Stimulated activated CD8-positive, alpha-beta memory T cell treated with anti-CD3 and anti-CD28 coated beads, Interleukin-7, amount 100 ng/mL, for 1 hour (primary cell): ENCODE data around the gene TREH.

Experiments used
- DNase-seq, 2 donors: peaks; one replicate each; pipeline ENCODE4 v3.0.0-alpha.2; 2020; ENCODE audit warnings: low read depth in 2 of 2

TREH gene

DNA sequence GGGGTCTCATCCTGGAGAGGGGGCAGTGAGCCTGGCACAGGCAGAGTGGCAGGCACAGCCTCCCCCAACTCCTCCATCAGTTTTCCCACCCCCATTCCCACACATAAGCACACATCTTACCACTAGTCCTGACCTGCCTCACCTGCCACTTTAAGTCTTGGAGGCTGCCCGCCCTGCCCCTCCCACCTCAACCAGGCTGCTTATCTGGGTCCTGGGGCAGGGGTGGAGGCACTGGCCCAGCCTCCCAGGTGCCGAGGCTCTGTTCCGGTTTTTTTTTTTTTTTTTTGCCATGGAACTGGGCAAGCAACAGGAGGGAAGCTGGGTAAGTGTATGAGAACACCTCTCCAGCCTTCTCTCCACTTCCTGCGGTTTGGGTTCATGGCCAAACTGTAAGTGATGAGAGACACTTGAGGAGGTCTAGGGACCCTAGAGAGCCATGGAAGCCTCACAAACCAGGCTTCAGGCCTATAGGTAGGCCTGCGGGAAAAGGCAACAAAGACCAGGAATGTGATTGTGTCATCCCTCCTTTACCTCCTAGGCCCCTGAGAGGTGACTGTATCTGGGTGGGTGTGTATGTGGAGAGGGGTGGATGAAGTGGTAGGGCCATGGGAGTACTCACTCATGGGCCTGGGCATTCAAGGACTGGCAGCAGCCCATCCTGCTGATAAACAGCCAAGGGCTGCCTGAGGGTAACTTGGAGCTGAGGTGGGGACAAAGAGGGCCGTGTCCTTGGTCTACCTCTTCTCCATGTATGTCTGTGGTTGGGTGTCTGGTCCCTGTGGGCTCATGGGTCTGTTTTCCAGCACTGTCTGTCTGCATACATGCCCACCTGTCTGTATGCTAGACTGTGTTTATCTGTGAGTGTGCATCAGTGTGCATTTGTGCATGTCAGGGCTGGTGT is 49.4 kb downstream of the TREH start:
- no peak for DNase-seq

DNA sequence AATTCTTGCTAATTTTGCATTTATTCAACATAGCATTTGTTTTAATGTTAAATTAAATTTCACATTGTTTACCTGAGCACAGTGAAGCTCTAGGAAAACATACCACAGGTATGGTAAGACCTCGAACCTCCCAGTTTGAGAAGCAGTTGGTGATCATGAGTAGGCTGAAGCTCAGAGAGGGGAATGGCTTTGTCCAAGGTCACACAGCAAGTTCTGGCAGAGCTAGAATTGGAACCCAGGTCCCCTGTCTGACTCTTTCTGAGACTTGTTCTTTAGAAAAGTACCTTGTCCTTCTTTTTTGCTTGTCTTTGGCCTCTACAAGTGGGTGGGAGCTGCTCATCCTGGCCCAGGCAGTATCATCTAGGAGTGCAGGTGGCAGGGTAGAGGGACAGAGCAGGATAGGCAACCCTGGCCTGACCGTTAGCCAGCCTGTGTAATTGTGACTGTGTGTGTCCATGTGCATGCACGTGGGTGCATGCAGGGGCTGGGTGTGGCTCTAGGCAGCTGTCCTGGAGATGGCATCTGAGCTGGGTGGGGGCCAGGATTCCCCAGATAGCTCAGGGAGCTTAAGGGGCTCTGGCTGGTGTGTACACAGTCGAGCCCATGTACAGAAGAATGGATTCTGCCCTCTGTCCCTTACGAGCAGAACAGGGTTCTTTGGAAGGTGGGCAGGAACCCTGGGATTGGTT is 50.4 kb downstream of the TREH start:
- no peak for DNase-seq

DNA sequence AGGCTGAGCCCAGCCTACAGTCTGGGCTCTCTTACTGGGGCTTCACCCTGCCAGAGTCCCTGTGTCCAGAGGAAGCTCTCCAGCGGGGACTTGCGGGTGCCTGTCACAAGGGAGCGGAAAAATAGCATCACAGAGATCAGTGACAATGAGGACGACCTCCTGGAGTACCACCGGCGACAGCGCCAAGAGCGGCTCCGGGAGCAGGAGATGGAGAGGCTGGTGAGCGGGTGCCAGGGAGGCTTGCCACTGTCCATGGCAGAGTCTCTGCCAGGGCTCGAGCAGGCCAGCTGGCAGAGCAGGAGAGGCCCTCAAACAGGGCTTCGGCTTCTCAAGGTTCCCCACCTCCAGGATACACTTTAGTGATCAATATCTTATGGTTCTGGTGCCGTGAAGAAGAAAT is 51.0 kb downstream of the TREH start:
- no peak for DNase-seq

DNA sequence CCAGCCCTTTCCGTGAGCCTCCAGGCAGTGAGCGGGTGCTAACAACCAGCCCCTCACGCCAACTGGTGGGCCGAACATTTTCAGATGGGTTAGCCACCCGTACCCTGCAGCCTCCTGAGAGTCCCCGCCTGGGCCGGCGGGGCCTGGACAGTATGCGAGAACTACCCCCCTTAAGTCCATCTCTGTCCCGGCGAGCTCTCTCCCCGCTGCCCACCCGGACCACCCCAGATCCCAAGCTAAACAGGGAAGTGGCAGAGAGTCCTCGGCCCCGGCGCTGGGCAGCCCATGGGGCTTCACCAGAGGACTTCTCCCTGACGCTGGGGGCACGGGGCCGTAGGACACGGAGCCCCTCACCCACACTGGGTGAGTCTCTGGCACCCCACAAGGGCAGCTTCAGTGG is 51.4 kb downstream of the TREH start:
- no peak for DNase-seq

DNA sequence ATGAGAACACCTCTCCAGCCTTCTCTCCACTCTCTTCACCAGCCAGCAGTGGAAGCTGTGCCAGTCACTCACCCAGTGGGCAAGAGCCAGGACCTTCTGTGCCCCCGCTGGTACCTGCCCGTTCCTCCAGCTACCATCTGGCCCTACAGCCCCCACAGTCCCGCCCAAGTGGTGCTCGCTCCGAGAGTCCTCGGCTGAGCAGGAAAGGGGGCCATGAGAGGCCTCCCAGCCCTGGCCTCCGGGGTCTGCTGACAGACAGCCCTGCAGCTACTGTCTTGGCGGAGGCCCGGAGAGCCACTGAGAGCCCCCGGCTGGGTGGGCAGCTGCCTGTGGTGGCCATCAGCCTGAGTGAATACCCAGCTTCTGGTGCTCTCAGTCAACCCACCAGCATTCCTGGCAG is 51.9 kb downstream of the TREH start:
- no peak for DNase-seq

DNA sequence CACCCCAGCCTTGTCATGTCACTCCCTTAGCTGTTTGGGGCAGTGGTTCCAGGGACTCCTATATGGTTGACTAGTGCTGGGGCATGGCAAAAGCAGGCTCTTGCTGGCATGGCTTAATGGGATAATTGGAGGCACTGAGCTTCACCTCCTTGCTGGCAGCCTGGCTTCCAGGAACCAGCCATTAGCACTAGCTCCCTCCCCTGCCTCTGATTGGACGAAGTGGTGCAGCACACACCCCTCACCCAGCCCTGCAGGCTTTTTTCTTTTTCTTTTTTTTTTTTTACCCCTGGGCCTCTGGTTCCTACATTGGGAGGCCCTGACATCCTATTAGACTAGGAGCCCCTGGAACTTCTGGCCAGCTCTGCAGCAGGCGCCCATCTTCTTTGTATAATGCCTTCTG is 53.5 kb downstream of the TREH start:
- no peak for DNase-seq

DNA sequence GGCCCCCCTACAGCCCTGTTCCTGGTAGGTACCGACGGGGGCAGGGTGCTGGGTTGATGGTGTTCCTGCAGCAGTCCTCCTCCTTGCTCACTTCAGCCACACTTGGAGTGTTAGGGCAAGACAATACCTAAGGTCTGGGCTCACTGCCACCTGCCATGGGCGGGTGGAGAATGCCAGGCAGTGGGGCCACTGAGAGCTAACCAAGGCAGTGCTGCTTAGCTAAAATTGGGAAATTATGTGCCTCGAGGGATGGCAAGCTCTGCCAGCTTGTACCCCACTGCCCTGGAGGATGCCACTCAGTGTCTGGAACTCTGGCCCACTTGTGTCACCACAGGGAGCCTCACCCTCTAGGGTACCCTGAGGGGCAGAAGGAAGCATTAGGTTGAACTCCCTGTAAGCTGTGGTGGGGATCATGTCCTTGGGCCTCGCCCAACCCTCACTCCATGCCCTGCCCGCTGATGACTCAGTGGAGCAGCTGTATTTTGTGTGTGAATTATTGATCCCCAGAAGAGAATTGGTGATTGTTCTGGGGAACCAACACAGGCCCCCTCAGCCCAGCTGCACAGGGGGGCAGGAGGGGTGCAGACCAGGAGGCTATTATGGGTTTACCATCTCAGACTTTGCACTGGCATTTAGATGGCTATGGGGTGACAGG is 54.3 kb downstream of the TREH start:
- DNase-seq = no peak

DNA sequence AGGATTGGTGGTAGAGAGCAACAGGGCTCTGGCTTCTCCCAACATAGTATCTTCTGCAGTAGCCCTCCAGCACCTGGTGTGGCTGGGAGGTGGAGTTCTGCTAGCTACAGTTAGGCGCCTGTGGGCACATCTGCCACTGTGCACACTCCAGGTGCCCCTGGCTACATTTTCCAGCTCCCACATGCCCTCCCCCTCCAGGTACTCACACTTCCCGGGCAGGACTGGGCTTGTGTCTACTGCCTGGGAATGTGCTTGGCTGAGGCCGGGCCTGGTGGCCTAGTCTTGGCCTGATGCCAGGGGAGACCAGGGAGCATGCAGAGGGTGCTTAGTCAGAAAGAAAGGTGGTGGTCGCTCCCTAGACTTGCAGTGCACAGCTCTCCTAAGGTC is 56.2 kb downstream of the TREH start:
- no peak for DNase-seq

DNA sequence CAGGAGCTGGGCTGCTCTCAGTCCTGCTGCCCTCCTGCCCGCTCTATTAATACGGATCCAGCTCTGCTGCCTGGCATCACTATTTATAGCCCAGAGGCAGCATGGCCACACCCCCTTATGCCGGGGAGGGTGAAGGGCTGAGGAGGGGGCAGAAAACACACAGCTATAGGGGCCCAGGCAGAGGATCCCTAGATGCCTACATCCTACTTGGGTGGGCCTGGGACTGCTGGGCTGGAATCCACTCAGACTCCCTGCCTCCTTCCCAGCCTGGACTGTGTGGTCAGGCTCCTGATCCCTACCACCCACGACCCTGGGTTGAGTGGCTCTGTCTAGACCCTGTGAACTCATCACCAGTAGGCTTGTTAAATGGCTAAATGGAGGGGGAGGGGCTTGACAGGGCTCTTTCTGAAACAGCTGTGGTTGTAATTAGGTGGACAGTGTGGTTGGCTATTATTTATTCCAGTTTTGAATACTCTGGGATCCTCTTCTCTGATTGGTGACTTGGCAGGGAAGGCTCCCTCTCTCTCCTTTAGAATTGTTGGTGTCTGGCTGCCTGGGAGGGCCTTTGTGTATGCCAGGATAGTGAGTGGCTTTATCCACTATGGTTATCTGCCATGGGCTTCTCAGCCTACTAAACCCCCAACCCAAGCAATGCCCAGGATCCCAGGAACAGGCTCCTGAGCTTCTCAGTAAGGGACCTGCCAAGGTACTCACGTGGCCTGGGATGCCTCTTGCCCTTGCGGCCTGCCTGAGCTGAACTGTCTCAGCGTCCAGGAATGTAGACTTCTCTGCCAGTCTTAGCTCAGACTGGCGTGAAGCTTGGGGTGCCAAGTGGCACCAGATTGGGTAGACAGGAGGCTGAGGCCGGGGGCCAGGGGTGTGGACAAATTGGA is 56.8 kb downstream of the TREH start:
- DNase-seq = no peak

DNA sequence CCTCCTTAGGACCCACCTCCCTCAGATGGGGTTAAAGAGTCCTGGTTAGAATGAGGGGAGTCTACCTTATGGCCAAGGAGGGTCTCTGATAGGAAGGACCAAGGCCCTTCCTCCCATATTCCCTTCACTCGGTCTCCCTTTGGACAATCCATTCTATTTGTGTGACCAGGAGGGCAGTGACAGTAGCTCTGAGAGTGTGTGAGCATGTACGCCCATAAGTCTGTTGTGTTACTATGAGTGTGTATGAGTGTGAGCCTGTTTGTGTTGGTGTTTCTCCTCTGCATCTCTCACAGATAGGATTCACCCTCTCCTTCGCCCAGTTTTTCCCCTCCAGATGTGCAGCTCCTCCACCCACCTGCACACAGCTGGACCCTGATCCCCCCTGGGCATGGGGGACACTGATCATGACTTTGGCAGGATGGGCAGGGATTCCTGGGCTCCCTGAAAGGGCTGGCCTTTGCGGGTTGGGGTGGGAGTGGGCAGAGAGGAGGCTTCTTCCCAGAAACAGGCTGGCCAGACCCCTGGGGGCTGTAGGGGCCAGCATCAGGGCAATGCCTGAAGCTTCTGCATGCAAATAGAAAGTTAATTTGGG is 57.6 kb downstream of the TREH start:
- DNase-seq = no peak

DNA sequence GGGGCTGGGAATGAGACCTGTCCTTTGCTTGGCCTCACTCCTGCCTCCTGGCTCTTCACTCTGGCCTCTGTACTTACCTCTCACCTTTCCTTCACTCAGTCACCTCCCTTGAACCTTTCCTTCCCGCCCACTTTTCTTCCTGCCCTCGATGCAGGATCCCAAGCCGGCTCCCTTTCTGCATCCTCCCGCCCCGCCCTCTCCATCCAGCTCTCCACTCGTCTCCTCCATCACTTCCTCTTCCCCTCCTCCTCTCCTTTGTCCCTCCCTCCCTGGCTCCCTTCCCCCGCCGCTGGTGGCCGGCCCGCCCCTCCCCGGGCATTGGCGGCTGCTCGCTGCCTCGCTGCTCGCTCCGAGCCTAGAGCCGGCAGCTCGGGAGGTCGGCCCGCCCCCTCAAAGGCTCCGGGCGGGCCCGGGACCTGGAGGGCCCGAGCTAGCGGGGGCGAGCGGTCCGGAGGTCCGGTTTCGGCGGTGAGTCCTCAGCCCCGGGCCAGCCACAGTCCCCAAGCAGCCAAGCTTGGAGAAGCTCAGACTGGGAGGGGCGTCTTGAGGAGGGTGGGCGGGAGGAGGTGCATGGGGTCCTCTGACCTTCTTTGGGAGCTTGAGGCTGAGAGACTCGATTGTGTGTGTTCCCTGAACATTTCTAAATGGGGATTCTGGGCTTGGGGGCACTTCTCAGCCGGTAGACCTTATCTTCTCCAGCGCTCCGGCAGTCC is 58.2 kb downstream of the TREH start:
- no peak for DNase-seq

DNA sequence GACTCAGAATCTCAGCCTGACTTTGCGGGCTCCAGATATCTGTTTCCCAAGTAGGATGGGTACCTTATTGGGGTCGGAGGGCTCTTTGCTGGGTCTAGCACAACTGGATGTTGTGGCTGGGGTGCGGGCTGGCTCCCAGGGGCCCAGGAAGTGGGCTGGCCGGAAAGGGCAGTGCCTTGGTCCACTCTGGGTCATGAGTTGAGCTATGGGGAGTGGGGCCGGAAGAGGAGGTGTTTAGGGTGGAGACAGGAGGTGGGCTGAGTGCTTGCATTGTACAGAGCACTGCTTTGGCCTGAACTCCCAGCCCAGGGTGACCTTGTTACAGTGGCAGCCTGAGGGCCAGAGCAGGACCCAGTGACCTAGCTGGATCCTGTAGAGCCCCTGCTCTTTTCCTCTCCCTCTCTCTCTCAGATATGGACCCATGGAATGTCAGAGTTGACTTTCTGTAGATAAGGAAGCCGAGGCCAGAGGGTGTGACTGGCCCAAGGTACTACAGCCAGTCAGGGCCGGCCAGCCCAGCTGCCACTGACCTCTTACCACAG is 58.9 kb downstream of the TREH start:
- DNase-seq = no peak

DNA sequence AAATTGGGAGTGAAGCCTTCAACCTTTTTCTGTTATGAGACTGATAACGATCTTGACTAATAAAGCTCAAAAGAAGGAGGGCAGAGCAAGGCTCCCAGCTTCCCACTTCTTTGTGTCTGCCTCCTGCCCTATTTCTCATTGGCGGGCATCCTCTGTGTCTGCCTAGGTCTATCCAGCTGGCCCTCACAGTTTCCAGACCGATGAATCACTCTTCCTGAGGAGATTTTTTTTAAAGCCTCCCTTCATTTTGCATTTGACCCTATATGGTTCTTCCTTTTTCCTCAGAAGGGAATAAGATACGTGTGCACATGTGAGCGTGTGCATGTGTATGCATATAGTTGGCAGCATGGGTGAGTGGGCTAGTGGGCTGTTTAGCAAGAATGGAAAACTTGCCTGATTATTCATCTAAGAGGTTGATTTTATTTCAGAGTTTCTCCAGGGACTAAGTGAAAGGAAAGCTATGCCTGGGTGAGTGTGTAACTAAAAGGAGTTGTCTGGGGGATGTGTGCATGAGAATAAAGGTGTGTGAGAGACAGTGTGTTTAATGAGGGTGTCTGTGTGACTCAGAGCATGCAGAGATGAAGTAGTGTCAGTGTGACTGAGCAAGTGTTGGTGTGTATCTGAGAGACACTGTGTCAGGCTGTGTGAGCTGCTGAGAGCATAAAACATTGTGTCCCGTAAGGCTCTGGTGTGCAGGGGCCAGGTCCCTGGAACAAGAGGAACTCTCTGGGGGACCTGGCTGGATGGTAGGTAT is 59.8 kb downstream of the TREH start:
- no peak for DNase-seq

DNA sequence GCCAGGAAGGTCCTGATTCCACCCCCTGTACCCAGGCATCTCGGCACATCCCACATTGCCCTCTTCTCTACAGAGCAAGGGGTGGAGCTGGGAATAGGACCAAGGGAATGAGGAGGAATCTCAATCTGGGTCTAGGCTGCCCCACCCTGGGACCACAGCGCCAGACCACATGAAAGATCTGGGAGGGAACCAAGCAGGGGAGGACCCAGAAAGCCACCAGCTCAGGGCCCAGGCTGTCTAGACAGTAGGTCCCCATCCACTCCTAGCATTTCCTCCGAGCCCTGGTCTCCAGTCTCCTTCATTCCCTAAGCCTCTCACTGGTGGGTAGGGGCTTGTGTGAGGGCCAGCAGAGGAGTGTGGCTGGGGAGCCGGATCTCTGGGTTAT is 60.5 kb downstream of the TREH start:
- no peak for DNase-seq

DNA sequence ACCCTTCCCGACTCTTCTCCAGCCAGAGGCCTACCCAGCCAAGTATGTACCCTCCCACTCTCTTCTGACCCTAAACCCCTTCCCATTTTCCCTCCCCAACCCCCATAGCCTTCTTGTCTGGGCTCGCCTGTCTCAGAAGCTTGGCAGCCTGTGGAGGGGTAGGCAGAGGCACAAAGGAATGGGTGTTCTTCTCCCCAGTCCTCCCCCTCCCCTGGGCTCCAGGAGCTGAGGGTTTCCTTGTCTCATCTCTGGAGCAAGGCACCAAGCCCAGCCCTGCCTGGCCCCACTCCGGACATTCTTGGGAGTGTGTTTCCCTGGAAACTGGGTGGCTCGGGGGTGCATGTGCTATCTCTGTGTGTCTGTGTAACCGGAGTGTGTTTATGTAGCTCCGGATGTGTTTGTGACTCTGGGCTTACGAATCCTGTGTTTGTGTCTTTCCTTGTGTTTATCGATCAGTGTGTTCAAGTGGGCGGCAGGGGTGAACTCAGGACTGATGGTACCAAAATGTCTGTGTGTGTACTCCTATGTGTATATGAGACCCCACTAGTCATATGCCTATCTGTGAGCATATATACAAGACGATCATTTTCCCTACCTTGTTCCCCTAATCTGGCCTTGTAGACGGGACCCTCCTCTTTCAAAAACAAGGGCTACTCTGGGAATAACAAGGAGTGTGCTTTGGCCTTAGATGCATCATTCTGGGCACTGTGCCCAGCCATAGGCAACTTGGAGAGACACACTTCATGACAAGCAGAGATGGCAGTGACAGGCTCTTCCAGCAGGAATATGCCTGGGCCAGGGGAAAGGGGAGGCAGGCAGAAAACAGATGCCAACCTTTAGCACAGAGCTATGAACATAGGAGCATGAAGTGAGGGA is 61.1 kb downstream of the TREH start:
- no peak for DNase-seq

DNA sequence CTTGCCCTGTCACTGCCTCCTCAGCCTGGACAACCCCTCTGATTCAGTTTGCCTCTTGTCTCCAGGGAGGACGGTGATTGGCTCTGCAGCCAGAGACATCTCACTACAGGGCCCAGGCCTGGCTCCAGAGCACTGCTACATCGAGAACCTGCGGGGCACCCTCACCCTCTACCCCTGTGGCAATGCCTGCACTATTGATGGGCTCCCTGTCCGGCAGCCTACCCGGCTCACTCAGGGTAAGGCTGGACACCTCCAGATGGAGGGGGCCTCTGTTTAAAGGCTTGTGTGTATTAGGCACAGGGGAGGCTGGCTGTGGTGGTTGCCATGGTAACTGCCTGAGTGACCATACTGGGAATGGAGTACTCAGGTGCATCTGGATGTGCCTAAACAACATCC is 63.5 kb downstream of the TREH start:
- no peak for DNase-seq

DNA sequence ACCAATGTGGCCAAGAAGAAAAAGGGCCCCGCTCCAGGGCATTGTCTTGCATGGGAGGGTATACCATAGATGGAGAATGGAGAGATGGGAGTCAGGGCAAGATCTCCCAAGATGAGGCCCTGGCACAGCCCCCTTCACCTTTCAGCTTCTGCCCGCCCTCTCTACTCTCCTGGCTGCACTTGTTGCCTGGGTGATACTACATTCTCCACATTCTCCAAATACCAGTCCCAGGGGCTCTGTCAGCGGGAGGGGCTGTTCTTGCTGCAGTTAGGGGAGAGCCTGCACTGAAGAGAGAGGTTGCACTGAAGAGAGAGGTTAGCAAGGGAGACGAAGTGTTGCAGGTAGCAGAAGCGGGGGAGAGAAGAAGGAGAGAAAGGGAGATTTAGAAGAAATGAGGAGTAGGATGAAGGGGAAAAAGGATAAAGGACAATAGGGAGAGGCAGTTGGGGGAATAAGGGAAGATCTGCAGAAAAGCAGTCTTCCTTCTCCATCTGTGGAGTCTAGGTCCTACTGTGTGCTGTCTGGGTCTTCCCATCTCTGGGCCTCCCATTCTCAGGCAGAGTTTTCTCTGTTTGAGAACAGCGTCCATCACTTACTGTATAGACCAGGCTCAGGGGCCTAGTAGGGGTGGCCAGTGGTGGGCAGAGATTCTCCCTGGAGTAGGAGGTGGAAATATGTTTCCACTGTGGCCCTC is 64.0 kb downstream of the TREH start:
- no peak for DNase-seq

DNA sequence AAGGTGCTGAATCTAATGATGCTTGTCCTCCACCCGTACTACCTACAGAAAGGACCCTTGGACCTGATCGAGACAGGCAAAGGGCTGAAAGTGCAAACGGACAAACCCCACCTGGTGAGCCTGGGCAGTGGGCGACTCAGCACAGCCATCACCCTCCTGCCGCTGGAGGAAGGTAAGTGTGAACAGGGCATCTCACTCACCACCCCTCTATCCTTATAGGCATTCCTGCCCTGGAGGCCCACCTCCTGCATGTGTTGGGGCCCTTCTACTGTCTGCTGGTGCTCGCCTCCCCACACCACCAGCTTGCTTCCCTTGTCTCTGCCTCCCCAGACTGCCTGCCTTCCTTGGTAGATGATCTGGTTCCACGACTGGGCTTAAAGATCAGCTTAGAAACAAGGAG is 64.9 kb downstream of the TREH start:
- no peak for DNase-seq
